ENCODE results near the gene TIMM44. TPM values are rescaled to one million over a fixed set of nuclear protein-coding genes. Genes with fewer than 3 reads are reported as not detected.

The TIMM44 gene
- polyA plus RNA-seq, 1 donor (not counting 4 experiments of a cell fraction or from before 2014, with no cell fraction given): 34.8 TPM

DNA sequence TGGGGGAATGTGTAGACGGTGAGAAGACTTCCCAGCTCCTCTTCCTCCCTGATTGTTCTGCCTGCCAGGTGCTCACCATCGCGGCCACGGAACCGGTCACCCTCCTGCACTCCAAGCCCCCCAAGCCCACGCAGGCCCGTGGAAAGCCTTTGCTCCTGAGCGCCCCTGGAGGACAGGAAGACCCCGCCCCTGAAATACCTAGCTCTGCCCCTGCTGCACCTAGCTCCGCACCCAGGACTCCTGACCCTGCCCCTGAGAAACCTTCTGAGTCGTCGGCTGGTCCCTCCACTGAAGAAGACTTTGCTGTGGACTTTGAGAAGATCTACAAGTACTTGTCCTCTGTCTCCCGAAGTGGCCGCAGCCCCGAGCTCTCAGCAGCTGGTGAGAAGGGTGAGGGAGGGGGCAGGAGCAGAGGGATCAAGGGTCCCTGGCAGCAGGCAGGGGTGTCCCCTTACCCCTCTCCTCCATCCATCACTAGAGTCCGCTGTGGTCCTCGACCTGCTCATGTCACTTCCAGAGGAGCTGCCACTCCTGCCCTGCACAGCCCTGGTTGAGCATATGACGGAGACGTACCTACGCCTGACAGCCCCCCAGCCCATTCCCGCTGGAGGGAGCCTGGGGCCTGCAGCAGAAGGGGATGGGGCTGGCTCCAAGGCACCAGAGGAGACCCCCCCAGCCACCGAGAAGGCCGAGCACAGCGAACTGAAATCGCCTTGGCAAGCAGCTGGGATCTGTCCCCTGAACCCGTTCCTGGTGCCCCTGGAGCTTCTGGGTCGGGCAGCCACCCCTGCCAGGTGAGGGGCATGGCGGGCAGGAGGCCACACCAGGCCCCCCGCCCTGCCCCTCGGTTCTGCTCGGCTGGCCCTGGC, 21.3 kb downstream of the TIMM44 start:
- Histone ChIP-seq H3K9me3 (ENCODE audit: control insufficient read depth, low read depth, low read length) (no peaks in the 10 kb centered on the region), H2AFZ (ENCODE audit: control insufficient read depth, low read length) (no peak overlapping the region), H3K27ac (ENCODE audit: control insufficient read depth, insufficient read depth, low read length) (no peak overlapping the region), H3K9me1 (ENCODE audit: control insufficient read depth, extremely low read depth, insufficient read depth, low read length) (no peaks in the 10 kb centered on the region), H3K27me3 (ENCODE audit: control insufficient read depth, extremely low read depth, insufficient read depth, low read length) (peaks cover 9% of the 10 kb centered on the region), H3K4me1 (ENCODE audit: control insufficient read depth, extremely low read depth, insufficient read depth, low read length) (peaks cover 14% of the 10 kb centered on the region), H3K4me2 (ENCODE audit: control insufficient read depth, extremely low read depth, insufficient read depth, low read depth, low read length) (no peak overlapping the region), H3K36me3 (ENCODE audit: control insufficient read depth in 2 of 2, extremely low read depth in 1 of 2, insufficient read depth in 2 of 2, low read length in 2 of 2) (peaks cover 4 to 5% of the 10 kb centered on the region in 2 experiments), H4K20me1 (ENCODE audit: control insufficient read depth, extremely low read depth, insufficient read depth, low read length) (no peaks in the 10 kb centered on the region), H3K4me3 (ENCODE audit: control insufficient read depth in 2 of 3, extremely low read depth in 1 of 3, insufficient read depth in 2 of 3, low read depth in 1 of 3, low read length in 3 of 3) (no peak overlapping the region), H3K79me2 (ENCODE audit: control insufficient read depth, insufficient read depth, low read length) (no peaks in the 10 kb centered on the region), H3K9ac (ENCODE audit: control insufficient read depth, extremely low read depth, insufficient read depth, low read length) (no peak overlapping the region)
- TF ChIP-seq CTCF (optimal IDR thresholded peaks at IDR 0.05 in 1 of 3, IDR thresholded peaks at IDR 0.05 in 1 of 3, conservative IDR thresholded peaks at IDR 0.05 in 1 of 3; ENCODE audit: extremely low read depth in 1 of 3, insufficient read depth in 2 of 3, low read length in 3 of 3) (no peak), EZH2 (IDR thresholded peaks at IDR 0.05; ENCODE audit: low read length) (no peak)
- FAIRE-seq (no peak), DNase-seq (ENCODE audit: low read depth, low spot score) (no peak)
- dilution Hi-C loops (cut with MboI; ENCODE audit: extremely low pct_ligation_motif_present, low sequenced_read_pairs): no loop called here

DNA sequence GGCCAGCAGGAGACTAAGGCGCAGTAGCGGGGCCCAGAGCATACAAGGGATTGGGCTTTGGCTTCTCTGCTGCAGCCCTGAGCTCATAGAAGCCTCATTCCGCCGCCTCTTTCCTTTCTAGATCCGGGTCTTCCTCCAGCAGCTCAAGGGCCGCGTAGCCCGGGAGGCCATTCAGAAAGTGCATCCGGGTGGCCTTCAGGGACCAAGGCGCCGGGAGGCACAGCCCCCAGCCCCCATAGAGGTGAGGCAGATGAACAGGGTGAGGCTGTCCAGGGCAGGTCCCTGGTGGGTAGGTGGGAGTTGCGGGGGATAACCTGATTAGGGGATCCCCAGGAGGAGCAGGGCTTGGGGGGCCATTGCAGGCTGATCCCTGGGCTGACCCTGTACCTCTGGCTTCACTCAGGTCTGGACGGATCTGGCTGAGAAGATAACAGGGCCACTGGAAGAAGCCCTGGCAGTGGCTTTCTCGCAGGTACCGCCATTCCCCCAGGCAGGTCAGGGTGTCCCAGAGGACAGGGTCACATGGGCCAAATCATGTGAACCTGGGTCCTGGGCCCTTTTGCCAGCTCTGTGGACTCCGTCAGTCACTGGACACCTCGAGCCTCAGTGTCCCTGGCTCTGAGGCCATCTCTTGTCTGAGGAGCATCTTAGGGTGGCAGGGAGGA, 22.0 kb downstream of the TIMM44 start:
- dilution Hi-C loops (cut with MboI; ENCODE audit: extremely low pct_ligation_motif_present, low sequenced_read_pairs): no loop called here
- H3K9me1 ChIP-seq (ENCODE audit: control insufficient read depth, extremely low read depth, insufficient read depth, low read length): no peaks in the 10 kb centered on the region
- TF ChIP-seq EZH2 (IDR thresholded peaks at IDR 0.05; ENCODE audit: low read length) (no peak), CTCF (optimal IDR thresholded peaks at IDR 0.05 in 1 of 3, IDR thresholded peaks at IDR 0.05 in 1 of 3, conservative IDR thresholded peaks at IDR 0.05 in 1 of 3; ENCODE audit: extremely low read depth in 1 of 3, insufficient read depth in 2 of 3, low read length in 3 of 3) (no peak)
- H3K4me1 ChIP-seq (ENCODE audit: control insufficient read depth, extremely low read depth, insufficient read depth, low read length): peaks cover 18% of the 10 kb centered on the region
- peak overlapping the region; percentile 76 for H3K27ac ChIP-seq (ENCODE audit: control insufficient read depth, insufficient read depth, low read length)
- H3K4me3 ChIP-seq (ENCODE audit: control insufficient read depth in 2 of 3, extremely low read depth in 1 of 3, insufficient read depth in 2 of 3, low read depth in 1 of 3, low read length in 3 of 3): peak overlapping the region; percentile 40 to 78 (median 70)
- FAIRE-seq (no peak), DNase-seq (ENCODE audit: low read depth, low spot score) (no peak)
- peaks cover 4 to 5% of the 10 kb centered on the region in 2 experiments for H3K36me3 ChIP-seq (ENCODE audit: control insufficient read depth in 2 of 2, extremely low read depth in 1 of 2, insufficient read depth in 2 of 2, low read length in 2 of 2)
- H3K9me3 ChIP-seq (ENCODE audit: control insufficient read depth, low read depth, low read length): no peaks in the 10 kb centered on the region
- H2AFZ ChIP-seq (ENCODE audit: control insufficient read depth, low read length): peak overlapping the region; percentile 68
- no peaks in the 10 kb centered on the region for H3K79me2 ChIP-seq (ENCODE audit: control insufficient read depth, insufficient read depth, low read length)
- no peaks in the 10 kb centered on the region for H4K20me1 ChIP-seq (ENCODE audit: control insufficient read depth, extremely low read depth, insufficient read depth, low read length)
- peak overlapping the region; percentile 75 for H3K9ac ChIP-seq (ENCODE audit: control insufficient read depth, extremely low read depth, insufficient read depth, low read length)
- peak overlapping the region; percentile 93 for H3K4me2 ChIP-seq (ENCODE audit: control insufficient read depth, extremely low read depth, insufficient read depth, low read depth, low read length)
- peaks cover 15% of the 10 kb centered on the region for H3K27me3 ChIP-seq (ENCODE audit: control insufficient read depth, extremely low read depth, insufficient read depth, low read length)
